Renal cortex interstitium (tissue), 11 donors: ENCODE measurements around the gene PXDN. TPM values are rescaled to one million over a fixed set of nuclear protein-coding genes. Genes with fewer than 3 reads are reported as not detected.

Experiments used
- DNase-seq, 11 donors: peaks; one replicate each; pipeline ENCODE4 v3.0.0-alpha.2; 2013; ENCODE audit warnings: low read depth in 9 of 11, low spot score in 4 of 11; ENCODE audit errors: extremely low read depth in 1 of 11
- polyA plus RNA-seq, 3 donors: library from polyadenylated mRNA; unstranded; fragments of 120-200 nt; gene quantifications; one replicate each; pipeline ENCODE4 v1.2.1, GENCODE V29; 2013; ENCODE audit not compliant: insufficient read length in 3 of 3

The PXDN gene
- polyA plus RNA-seq, 3 donors = 149 to 194 (median 168) TPM

DNA sequence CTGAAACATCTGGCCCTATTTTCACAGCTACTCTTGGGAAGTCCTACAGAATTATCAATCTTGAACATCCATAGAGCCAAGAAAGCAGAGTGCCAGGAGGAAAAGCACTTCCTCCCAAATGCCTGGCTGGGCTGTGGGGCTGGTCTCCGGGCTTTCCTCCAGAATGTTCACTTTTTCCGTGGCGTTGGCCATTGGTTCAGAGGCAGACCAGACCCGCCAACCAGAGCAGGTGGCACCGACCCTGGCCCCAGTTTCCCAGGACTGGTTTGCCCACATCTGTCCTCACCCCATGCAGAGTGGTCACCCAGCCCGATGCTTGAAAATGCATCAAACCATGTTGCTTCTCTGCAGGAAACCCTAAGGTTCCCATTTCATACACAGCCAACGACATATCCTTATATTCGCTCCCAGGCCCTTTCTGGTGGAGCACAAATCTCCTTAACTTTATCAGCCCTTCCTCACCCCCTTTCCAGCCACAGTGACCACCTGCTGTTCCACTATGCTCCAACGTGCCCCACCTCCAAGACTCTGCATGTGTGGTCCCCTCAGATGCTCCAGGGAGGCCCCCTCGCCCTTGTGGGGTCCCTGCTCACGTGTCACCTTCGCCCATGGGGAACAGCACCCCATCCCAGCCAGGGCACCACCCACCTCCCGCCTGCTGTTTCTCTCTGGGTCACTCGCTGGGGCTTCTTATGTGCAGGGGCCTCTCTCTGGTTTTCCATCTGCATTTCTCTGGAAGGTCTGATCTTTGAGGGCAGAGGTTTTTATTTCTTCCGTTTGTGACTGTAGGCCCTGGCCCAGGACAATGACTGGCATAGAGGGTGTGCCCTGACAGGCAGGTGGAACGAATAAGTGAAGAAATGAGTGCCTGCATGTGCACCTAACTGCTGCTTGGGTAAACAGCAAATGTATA is 92.9 kb downstream of the PXDN start:
- DNase-seq = no peak

DNA sequence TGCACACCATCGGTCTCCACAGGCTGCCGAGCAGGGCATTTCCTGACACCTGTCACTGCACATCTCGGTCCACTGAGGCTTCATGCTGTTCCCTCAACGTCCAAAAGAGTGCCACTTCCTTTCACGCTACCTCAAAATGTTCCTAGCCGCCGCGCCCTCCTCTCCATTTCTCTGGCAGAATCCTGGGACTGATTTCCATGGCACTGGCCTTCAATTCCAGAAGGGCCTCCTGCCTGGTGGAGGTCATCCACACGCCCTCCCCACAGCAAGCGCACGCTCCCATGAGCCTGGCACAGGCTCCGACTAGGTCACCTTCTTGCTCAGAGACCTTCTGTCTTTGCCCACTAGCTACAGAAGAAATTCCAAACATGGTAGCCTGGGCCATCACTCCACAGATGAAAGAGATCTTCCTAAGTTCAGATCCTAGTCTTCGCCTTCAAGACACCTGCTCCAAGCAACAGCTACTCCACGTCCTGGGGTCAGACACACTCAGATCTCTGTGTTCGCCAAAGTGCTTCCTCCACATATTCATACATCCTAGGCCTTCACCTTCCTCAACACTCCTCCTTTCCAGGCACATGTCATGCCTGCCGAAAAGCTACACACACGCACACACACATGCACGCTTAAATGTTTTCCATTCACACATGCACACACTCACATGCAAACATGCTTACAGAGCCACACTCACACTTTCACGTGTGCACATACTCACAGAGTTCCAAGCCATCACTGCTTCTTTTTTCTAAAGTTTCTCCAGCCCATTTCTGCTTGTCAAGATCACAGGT is 94.0 kb downstream of the PXDN start:
- no peak for DNase-seq

DNA sequence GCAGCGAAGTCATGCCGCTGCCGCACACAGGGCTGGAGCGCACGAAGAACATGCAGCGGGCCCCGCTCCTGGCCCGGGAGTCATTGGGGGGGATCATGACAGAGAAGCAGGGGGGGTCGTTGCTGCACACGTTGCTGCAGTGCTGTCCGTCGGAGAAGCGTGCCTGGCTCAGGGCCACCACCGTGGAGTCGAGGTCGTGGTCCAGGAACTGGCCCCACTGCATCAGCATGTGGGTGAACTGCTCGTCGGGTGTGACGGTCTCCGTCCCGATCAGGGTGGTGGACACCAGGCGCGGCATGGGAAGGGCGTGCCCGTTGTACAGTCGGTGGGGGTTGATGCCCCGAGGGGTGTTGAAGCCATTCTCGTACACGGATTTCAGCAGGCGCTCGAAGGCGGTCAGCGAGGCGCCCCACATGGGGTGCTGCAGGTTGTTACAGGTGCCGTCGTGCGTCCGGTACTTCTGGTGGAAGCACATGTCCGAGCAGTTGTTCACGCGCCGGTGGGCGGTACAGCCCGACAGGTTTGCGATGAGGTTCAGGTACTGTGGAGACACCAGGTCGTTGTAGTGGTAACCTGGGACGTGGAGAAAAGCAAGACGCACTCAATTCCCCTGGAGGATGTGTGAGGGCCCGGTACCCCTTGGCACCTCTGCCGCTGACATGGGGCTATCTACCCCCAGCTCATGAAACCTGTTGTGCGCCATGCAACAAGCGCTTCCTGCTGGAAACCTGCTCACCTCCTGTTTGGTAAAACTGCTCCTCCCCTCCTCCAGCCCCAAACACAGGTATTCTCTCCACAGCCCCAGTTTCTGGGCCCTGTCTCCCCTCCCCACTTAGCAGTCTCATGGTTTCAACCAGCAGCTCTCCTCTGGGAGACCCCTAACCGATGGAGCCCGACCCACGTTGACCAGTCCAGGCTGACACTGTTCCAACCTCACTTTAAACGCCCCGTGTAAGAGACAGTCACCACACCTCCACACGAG is 94.9 kb downstream of the PXDN start:
- no peak for DNase-seq

DNA sequence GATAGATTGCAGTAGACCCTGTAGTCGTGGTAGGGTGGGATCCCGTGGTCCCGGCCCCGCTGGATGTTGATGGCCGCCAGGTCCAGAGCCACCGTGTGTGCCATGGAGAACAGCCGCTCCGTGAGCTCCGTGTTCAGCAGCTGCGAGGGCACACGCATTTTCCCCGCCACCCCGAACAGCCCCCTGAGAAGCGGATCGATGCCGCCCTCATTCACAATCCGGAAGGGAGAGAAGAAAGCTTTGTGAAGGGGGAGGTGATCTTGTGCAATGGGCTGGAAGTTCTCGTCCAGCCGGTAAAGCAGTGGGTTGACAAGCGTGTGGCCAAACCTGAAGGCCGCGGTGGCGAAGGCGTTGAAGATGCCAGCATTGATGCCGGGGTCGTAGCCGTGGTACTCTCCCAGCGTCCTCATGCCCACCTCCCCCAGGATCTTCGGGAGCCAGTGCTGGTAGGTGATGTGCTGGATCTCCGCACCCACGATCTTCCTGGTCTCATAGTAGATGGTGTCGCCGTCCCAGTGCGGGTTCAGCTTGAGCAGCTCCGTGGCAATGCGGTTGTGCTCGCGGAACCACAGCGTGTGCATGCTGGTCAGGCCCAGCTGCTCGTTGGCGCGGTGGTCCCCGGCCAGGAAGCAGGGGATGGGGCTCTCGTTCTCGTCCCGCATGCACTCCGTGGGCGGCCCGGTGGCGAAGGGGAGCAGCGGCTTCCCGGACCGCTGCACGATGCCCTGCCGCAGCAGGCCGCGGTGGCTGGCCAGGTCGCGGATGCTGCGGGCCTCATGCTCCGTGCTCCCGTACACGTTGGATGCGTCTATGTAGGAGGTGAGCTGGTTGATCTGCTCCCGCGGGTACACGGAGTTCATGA is 95.8 kb downstream of the PXDN start:
- DNase-seq = no peak

DNA sequence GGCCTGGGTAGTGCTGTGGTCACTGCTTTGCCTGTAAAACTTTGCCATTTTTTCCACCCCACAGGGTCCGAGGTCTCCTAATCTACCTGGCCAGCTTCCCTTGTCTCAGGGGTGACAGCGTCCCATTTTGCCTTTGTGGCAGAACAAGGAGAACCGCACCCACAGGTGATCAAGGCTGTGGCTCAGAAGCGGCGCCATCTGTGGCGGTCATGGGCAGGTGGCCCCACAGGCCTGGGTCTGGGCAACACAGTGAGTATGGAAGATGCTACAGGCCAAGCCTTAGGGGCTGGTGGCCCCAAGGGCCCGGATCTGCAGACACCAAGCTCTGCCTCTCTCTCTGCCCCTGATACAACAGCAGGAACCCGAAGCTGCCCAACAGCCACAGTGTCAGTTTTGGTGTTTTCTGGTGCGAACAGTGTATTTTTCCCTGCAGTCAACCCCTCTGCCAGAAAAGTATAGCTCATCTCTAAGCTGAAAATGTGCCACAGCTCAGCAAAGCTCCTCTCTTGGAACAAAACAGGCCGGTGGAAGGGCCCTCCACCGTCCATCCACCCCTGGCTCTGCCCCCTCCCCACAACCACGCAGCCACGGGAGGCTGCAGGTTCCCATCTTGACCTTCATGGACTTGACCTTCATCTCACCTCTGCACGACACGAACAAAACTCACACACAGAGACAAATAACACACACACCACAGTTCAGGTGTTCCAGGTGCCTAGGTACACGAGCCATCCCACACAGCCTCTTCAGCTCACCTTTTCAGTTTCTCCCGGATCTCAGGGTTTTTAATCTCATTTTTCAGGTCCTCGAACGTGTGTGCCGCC is 96.7 kb downstream of the PXDN start:
- DNase-seq = no peak

DNA sequence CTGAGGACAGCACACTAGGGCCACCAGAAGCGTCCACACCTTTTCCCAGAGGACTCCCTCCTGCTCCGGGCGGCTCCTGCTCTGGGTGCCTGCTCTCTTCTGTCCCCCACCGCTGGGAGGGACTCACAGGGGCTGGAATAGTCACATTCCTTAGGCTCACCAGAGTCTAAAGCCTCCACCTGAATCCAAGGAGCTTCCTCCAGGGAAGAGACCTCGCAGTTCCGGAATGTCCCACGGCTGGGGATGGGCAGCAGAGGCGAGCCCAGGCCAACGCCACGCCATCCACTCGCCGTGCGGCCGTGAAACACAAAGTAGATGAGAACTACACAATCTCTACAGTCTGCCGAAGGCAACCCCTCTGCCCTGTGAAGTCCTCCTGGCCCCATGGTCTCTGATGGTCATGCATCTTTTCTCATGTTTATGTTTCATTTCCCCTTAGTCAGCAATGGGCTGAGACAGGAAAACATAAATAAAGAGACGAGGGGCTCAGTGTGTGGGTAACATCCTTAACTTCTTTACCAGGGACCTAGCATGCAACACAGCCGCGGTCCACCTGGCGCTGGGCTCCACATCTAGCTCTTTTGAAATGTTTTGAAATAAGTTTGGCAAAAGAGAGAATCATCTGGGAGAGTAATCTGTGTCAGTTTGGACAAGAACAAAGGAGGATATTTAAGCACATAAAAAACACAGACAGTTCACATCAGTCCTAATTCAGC is 98.4 kb downstream of the PXDN start:
- no peak for DNase-seq

DNA sequence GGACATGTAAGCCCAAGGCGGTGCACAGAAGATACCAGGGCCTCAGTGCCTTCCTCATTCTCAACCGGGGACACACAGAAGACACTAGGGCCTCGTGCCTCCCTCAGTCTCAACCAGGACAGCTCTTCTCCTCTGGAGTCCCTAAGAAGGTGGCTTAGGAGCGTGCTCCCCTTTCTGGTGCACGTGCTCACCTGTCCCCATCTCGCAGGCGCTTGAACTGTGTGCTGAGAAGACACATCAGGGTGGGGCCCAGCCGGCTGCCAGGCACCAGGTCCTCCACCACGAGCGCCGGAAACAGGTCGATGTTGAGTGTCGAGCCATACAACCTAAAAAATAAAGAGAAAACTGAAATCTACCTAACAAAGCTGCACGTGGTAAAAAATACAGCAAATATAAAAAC is 99.9 kb downstream of the PXDN start:
- no peak for DNase-seq

DNA sequence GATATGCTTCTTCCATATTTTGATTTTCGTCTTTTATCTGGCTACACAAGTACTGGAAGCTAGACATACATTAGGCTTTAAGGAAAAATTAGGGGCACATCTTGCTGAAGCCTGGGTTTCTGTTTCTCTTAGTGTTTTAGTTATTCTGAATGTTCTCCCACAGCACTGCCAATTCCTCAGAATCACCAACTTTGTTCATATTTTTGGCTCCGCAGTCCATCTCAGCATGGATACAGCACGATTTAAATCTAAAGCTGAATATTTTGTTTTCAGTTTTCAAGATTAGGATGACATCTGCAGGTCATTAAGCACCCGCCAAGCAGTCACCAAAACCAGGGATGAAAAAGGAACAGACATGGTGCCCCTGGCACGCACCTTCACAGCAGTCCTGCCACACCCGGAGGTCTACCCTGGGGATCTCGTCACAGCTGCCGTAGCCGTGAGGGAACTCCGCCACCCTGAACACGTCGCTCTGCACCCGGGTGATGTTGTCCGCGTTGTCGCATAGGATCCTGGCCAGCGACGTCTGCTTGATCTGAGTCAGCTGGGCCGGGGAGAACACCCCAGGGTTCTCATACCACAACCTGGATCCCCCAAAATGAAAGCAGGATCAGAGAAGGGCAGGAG is 101.2 kb downstream of the PXDN start:
- DNase-seq = no peak

DNA sequence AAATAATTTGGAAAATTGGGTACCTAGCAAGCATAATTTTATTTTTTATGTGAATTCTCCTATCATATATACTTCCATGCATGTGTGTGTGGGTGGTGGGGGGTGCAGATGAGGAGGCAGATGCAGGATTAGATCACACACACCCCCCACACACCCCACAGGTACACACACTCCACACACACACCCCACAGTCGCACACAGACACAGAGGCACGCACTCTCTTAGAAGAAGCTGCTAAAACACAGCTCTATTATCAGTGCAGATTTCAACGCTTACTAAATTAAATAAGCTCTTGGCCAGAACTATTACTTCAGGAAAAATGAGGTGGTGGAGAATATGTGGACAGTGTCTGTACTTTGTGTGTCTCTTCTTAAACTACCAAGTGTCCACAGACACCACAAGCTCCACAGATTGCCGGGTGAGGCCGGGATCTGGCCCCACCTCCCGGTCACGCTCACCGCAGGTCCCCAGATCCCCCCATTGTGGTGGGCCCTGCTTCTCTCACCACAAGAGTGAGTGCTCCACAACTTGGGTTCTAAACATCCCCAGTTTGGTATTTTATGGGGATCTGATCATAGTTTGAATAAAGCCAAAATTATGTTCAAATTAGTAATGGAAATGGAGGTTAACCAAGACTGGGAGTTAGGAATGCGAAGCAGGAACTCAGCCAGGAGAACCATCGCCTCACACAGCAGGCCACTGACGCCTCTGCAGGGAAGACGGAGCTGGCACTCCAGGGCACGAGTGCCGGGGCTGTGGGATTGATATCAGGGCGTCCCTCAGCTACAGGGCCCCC is 102.1 kb downstream of the PXDN start:
- DNase-seq = no peak

DNA sequence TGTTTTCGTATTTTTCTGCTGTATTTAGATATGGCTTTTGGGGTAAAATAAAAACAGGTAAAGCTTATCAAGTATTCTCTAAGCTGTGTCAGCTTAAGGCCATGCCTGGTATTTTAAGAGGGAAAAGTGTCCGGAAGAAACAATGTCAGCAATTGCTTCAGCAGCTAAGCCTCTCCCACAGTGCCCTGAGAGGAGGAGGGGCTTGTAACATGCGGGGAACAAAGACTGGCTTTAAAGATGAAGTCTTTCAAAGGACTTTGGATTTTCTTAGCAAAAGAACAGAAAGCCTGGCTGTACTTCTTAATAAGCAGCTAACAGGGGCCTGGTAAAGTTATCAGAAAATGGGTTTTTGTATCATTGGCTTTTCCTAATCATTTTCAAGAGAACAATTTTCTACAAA is 102.8 kb downstream of the PXDN start:
- no peak for DNase-seq

DNA sequence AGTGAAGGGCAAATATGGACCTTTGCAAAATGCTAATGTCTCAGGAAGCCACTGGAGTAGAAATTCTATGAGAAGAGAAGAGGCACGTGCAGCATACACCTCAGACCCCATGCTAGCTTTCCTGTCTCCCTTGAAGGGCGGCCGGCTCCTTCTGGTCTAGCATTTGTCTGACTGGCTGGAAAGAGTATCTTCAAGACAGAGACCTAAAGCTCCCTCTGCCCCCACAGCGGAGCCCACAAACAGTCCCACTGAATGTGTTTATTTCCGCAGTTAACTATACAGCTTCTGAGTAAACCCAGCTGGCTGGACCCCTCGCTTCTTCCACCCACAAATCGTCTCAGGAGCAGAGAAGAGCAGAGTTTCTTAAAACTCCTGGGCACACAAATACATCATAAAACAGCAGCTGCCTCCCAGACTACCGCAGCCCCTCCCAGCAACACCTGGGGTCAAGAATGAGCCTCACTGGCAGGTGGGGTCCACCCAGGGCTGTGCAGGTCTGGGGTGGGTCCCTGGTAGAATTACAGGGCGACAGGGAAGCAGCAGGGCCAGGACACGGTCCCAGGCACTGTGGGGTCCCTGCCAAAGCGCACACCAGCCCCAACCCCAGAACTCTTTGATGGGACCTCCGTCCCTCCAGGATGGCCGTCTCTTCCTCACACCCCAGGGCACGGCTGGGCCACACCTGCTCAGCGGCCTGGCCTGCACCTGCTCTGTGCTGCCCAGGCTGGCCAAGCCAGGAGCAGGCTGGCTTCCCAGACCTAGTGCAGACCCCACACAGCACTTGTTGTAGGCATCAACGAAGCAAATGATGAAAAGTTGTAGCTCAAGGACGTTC is 103.8 kb downstream of the PXDN start:
- no peak for DNase-seq

DNA sequence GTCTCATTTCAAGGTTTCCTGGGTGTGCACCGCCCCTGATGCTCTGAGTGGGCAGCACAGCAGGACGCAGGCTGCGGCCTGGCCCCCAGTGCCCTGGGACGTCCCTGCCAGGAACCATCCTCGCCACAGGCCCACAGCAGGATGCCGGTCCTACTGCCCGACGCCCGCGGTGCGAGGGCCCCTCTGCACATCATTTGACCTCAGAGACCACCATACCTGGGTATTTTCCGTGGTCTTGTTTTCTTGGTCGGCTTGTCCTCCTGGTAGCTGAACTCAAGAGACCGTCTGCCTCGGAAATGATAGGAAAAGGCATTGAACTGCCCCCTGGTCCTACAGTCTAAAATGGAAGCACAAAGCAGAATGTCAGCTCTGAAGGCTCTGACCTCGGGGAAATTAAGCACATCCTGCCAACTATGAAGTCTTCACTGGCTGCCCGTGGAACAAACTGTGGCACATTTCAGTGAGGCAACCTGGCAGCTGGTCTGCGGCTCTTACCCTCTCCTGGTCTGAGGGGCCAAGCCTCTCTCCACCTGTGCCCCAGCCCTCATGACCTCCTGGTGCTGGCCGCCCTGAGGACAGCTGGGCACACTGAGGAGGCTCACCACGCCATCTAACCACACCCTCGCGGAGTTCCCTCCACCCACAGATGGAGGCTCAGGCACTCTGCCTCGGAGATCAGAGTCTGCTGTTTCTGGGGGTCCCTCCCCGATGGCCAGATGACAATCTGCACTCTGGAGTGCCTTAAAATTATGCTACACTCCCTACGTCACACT is 105.0 kb downstream of the PXDN start:
- DNase-seq = no peak

DNA sequence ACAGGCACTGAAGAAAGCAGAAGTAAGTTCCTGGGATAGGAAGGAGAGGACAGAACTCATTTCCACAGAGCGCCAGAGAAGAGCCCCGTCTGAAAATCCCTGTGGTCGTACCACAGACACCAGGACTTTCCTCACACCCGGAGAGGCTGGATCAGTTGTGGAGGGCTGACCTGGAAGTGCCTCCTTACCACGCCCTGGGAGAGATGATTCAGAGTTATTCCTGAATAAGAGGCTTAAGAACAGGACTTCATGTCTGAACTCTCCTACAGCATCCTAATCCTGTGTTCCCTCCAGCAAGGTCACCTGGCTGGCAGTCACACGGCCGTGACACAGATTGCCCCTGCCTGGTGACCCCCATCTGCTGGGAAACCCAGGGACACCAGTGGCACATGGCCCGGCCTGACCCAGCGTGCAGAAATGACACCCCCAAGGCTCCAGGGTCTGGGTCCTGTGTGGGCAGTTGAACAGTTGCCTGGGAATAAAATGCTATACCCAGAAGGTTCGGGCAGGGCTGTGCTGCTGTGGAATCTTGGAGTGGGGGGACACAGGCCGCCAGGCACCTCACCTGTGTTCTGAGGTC is 105.9 kb downstream of the PXDN start:
- no peak for DNase-seq
